ENCODE measurements around the gene ZNF227. TPM values are rescaled to one million over a fixed set of nuclear protein-coding genes. Genes with fewer than 3 reads are reported as not detected.
A peak's percentile ranks its signal among the peaks of the same experiment; 100 is the strongest.

ZNF227 gene
- total and polyA plus RNA-seq, 9 of the 15 experiments (the other 6 are each of a cell fraction or from before 2014, with no cell fraction given) = 3.0 to 15.1 (median 10.0) TPM

GRCh38 chr19:44212250-44212865 lies at the start of gene ZNF227 (continued):
- TF ChIP-seq CHD4 (IDR thresholded peaks at IDR 0.05; ENCODE audit: insufficient read depth, insufficient replicate concordance, low read depth, low read length, poor library complexity, severe bottlenecking) (no peak), ZNF696 (CRISPR knock-in tag; conservative IDR thresholded peaks at IDR 0.05) (no peak), ZNF586 (CRISPR knock-in tag; conservative IDR thresholded peaks at IDR 0.05) (no peak), ZNF354B (CRISPR knock-in tag; IDR thresholded peaks at IDR 0.05) (no peak), RBM17 (IDR thresholded peaks at IDR 0.05; ENCODE audit: borderline replicate concordance, low read depth, low read length) (no peak), ZNF75A (CRISPR knock-in tag; IDR thresholded peaks at IDR 0.05) (no peak), ZBTB26 (CRISPR knock-in tag; IDR thresholded peaks at IDR 0.05) (no peak), ZNF133 (CRISPR knock-in tag; IDR thresholded peaks at IDR 0.05) (no peak), ILK (tag; IDR thresholded peaks at IDR 0.05; ENCODE audit: borderline replicate concordance, low read depth) (no peak), RCOR1 (IDR thresholded peaks at IDR 0.05; ENCODE audit: borderline replicate concordance in 1 of 2, low read depth in 2 of 2, low read length in 2 of 2) (peak in 1 of 2 experiments; percentile 24; a peak in 2 of 4 replicates), KLF1 (tag; IDR thresholded peaks at IDR 0.05) (no peak), CREBBP (IDR thresholded peaks at IDR 0.05; ENCODE audit: low read depth, low read length) (no peak), SIN3B (IDR thresholded peaks at IDR 0.05; ENCODE audit: low read depth) (no peak), ZNF408 (CRISPR knock-in tag; IDR thresholded peaks at IDR 0.05; ENCODE audit: low read depth) (no peak), LCOR (CRISPR knock-in tag; IDR thresholded peaks at IDR 0.05) (0 out of 2 replicates have a peak, but pooled peaks have one; percentile 41), NCOA1 (IDR thresholded peaks at IDR 0.05; ENCODE audit: low read depth) (0 out of 2 replicates have a peak, but pooled peaks have one; percentile 14), DIDO1 (tag; IDR thresholded peaks at IDR 0.05; ENCODE audit: low read depth) (peak; percentile 52; the same call in 1 of the 2 replicates), BCOR (IDR thresholded peaks at IDR 0.05) (no peak), ZC3H8 (IDR thresholded peaks at IDR 0.05) (no peak), GABPA (tag; conservative IDR thresholded peaks at IDR 0.05; ENCODE audit: low read depth) (peak; percentile 98), EP400 (IDR thresholded peaks at IDR 0.05) (peak; percentile 46), ZNF780A (CRISPR knock-in tag; IDR thresholded peaks at IDR 0.05) (no peak), SUPT5H (IDR thresholded peaks at IDR 0.05) (peak; percentile 73), NR2F6 (CRISPR knock-in tag; IDR thresholded peaks at IDR 0.05) (no peak), ZNF76 (CRISPR knock-in tag; IDR thresholded peaks at IDR 0.05; ENCODE audit: borderline replicate concordance) (no peak), GATAD2B (IDR thresholded peaks at IDR 0.05; ENCODE audit: borderline replicate concordance) (no peak), SRSF3 (IDR thresholded peaks at IDR 0.05; ENCODE audit: insufficient read depth, low read length) (no peak), KLF16 (IDR thresholded peaks at IDR 0.05) (no peak)
- TF ChIP-seq, protein P1, sequence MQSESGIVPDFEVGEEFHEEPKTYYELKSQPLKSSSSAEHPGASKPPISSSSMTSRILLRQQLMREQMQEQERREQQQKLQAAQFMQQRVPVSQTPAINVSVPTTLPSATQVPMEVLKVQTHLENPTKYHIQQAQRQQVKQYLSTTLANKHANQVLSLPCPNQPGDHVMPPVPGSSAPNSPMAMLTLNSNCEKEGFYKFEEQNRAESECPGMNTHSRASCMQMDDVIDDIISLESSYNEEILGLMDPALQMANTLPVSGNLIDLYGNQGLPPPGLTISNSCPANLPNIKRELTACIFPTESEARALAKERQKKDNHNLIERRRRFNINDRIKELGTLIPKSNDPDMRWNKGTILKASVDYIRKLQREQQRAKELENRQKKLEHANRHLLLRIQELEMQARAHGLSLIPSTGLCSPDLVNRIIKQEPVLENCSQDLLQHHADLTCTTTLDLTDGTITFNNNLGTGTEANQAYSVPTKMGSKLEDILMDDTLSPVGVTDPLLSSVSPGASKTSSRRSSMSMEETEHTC (IDR thresholded peaks at IDR 0.05) = no peak
- TF ChIP-seq, protein P2, sequence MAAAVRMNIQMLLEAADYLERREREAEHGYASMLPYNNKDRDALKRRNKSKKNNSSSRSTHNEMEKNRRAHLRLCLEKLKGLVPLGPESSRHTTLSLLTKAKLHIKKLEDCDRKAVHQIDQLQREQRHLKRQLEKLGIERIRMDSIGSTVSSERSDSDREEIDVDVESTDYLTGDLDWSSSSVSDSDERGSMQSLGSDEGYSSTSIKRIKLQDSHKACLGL (CRISPR knock-in tag; IDR thresholded peaks at IDR 0.05; ENCODE audit: borderline replicate concordance, poor library complexity, severe bottlenecking) = no peak
